Esophagus muscularis mucosa (tissue), 3 donors: ENCODE results near the gene SDK1.

ENCODE experiments used
- CTCF ChIP-seq, 3 experiments: fragments of 200-600 bp in 2 of 3; fragments of 450-650 bp in 1 of 3; sonication (generic) in 2 of 3; IDR thresholded peaks; one replicate each; pipeline ENCODE4 v1.5.1; 2017 to 2019; ENCODE audit warnings: antibody characterized with exemption in 3 of 3, mild to moderate bottlenecking in 2 of 3, moderate library complexity in 1 of 3
- POLR2A ChIP-seq: fragments of 450-650 bp; IDR thresholded peaks from one replicate; pipeline ENCODE4 v1.6.1; 2017; ENCODE audit warnings: antibody characterized with exemption, moderate library complexity, mild to moderate bottlenecking, low read depth
- POLR2AphosphoS5 ChIP-seq, 2 donors: sonication (generic); formaldehyde crosslinking; IDR thresholded peaks; one replicate each; pipeline ENCODE4 v1.6.1; 2017; ENCODE audit warnings: antibody characterized with exemption in 2 of 2

- TF ChIP-seq CTCF (IDR thresholded peaks at IDR 0.05), result no peak
- no peak for TF ChIP-seq POLR2A
- no peak for TF ChIP-seq POLR2AphosphoS5 (IDR thresholded peaks at IDR 0.05)
These were observed 25.2 kb downstream of the SDK1 start for GRCh38 chr7:3326246-3326645.
